Prostate gland (tissue), 2 donors: ENCODE measurements around the gene PIGR. TPM values are rescaled to one million over a fixed set of nuclear protein-coding genes. Genes with fewer than 3 reads are reported as not detected.

Source experiments
- DNase-seq: peaks from one replicate; pipeline ENCODE4 v3.0.0-alpha.2; 2019; ENCODE audit warnings: low spot score
- H3K27ac ChIP-seq, 2 donors: fragments of 200-600 bp; sonication (generic); 2 replicates each; pipeline ENCODE4 v1.5.1; 2017 to 2019
- H3K27me3 ChIP-seq: fragments of 200-600 bp; sonication (generic); replicated peaks from 2 replicates; pipeline ENCODE4 v1.5.1; 2019; ENCODE audit not compliant: insufficient read depth
- H3K36me3 ChIP-seq, 2 donors: fragments of 200-600 bp; sonication (generic); 1 replicate in 1 of 2; 2 replicates in 1 of 2; pipeline versions ENCODE4 v1.5.1 to v1.8.1; 2017 to 2019
- H3K4me1 ChIP-seq: fragments of 200-600 bp; sonication (generic); replicated peaks from 2 replicates; pipeline ENCODE4 v1.5.1; 2019
- H3K4me3 ChIP-seq, 2 donors: fragments of 200-600 bp; sonication (generic); 2 replicates each; pipeline ENCODE4 v1.5.1; 2017 to 2019
- H3K9me3 ChIP-seq: fragments of 200-600 bp; sonication (generic); 2 replicates; pipeline ENCODE4 v1.5.1; 2017
- CTCF ChIP-seq, 4 experiments: fragments of 200-600 bp in 2 of 4; fragments of 450-650 bp in 2 of 4; sonication (generic) in 2 of 4; IDR thresholded peaks; 1 replicate in 3 of 4; 2 replicates in 1 of 4; pipeline ENCODE4 v1.5.1; 2016 to 2019; ENCODE audit warnings: antibody characterized with exemption in 4 of 4, mild to moderate bottlenecking in 2 of 4, moderate library complexity in 2 of 4
- POLR2A ChIP-seq: fragments of 450-650 bp; IDR thresholded peaks from one replicate; pipeline ENCODE4 v1.6.1; 2016; ENCODE audit warnings: antibody characterized with exemption, mild to moderate bottlenecking
- POLR2AphosphoS5 ChIP-seq: sonication (generic); formaldehyde crosslinking; IDR thresholded peaks from one replicate; pipeline ENCODE4 v1.6.1; 2017; ENCODE audit warnings: antibody characterized with exemption
- WGBS: methylation state at CpG from one replicate; pipeline ENCODE4 v1.1.5; 2018; 5-methylcytosine and 5-hydroxymethylcytosine counted together
- intact Hi-C: fragments of 100-400 bp; cut with DNase I; formaldehyde crosslinking; loops from one replicate; pipeline ENCODE4 v1.14.2; 2022
- total RNA-seq, 2 donors: library from RNA; depleted of rRNA; stranded (reverse); fragments of >200 nt; gene quantifications; one replicate each; pipeline ENCODE4 v1.1.0, GENCODE V29; 2016

Gene PIGR
- total RNA-seq, 2 donors from 2014 or later, result 1.9 to 91.7 TPM

- no peak overlapping the region for H3K27ac ChIP-seq
- intact Hi-C loops, result no loop called here
- H3K27me3 ChIP-seq, result no peaks in the 10 kb centered on the region
- 44% methylated on average over 11 of the region's 11 CpGs for WGBS
- DNase-seq, result no peak
- TF ChIP-seq POLR2AphosphoS5 (no peak), POLR2A (no peak), CTCF (IDR thresholded peaks at IDR 0.05) (no peak)
- no peaks in the 10 kb centered on the region for H3K36me3 ChIP-seq
- H3K9me3 ChIP-seq, result no peaks in the 10 kb centered on the region
- no peak overlapping the region for H3K4me3 ChIP-seq
- no peaks in the 10 kb centered on the region for H3K4me1 ChIP-seq
Measured at GRCh38 chr1:206955476-206956451, 9.5 kb upstream of the PIGR start.

GRCh38 chr1:206954459-206955342 is 8.4 kb upstream of the PIGR start:
- H3K27me3 ChIP-seq, result no peaks in the 10 kb centered on the region
- 63% methylated on average over 10 of the region's 10 CpGs for WGBS
- TF ChIP-seq POLR2AphosphoS5 (no peak), POLR2A (no peak), CTCF (IDR thresholded peaks at IDR 0.05) (no peak)
- no peaks in the 10 kb centered on the region for H3K36me3 ChIP-seq
- no peak overlapping the region for H3K27ac ChIP-seq
- DNase-seq, result no peak
- intact Hi-C loops, result no loop called here
- no peaks in the 10 kb centered on the region for H3K4me1 ChIP-seq
- H3K4me3 ChIP-seq, result no peak overlapping the region
- H3K9me3 ChIP-seq, result no peaks in the 10 kb centered on the region

- H3K4me3 ChIP-seq, result no peak overlapping the region
- intact Hi-C loops, result no loop called here
- H3K9me3 ChIP-seq, result no peaks in the 10 kb centered on the region
- no peak for TF ChIP-seq CTCF (IDR thresholded peaks at IDR 0.05)
- peak; percentile 4 for TF ChIP-seq POLR2AphosphoS5
- 100% methylated on average over 2 of the region's 2 CpGs for WGBS
- H3K4me1 ChIP-seq, result no peaks in the 10 kb centered on the region
- peak; percentile 42 for DNase-seq
- no peaks in the 10 kb centered on the region for H3K27me3 ChIP-seq
- H3K36me3 ChIP-seq, result no peaks in the 10 kb centered on the region
- no peak overlapping the region for H3K27ac ChIP-seq
Measured at GRCh38 chr1:206953626-206954025, 7.4 kb upstream of the PIGR start.

- H3K36me3 ChIP-seq, result no peaks in the 10 kb centered on the region
- peak; percentile 24 for DNase-seq
- intact Hi-C loops, result no loop called here
- H3K4me3 ChIP-seq, result no peak overlapping the region
- no peaks in the 10 kb centered on the region for H3K27me3 ChIP-seq
- no peaks in the 10 kb centered on the region for H3K4me1 ChIP-seq
- WGBS, result 54% methylated on average over 3 of the region's 3 CpGs
- no peak overlapping the region for H3K27ac ChIP-seq
- no peaks in the 10 kb centered on the region for H3K9me3 ChIP-seq
- no peak for TF ChIP-seq CTCF (IDR thresholded peaks at IDR 0.05)
- peak; percentile 27 for TF ChIP-seq POLR2AphosphoS5
Measured at GRCh38 chr1:206953126-206953525, 6.9 kb upstream of the PIGR start.
